ENCODE data around the gene SND1.
"Not testable (repeated sequence)": the region's sequence is repeated elsewhere in the genome, so short reads cannot be mapped to it uniquely, and the experiment has no call there.

SND1 gene

GRCh38 chr7:128108641-128109423 is 456.8 kb downstream of the SND1 start:
- DNase-seq: no peak

GRCh38 chr7:128109424-128109969 is 457.5 kb downstream of the SND1 start:
- DNase-seq: not testable (repeated sequence)

GRCh38 chr7:128110641-128111364 is 458.8 kb downstream of the SND1 start:
- no peak for DNase-seq

DNA sequence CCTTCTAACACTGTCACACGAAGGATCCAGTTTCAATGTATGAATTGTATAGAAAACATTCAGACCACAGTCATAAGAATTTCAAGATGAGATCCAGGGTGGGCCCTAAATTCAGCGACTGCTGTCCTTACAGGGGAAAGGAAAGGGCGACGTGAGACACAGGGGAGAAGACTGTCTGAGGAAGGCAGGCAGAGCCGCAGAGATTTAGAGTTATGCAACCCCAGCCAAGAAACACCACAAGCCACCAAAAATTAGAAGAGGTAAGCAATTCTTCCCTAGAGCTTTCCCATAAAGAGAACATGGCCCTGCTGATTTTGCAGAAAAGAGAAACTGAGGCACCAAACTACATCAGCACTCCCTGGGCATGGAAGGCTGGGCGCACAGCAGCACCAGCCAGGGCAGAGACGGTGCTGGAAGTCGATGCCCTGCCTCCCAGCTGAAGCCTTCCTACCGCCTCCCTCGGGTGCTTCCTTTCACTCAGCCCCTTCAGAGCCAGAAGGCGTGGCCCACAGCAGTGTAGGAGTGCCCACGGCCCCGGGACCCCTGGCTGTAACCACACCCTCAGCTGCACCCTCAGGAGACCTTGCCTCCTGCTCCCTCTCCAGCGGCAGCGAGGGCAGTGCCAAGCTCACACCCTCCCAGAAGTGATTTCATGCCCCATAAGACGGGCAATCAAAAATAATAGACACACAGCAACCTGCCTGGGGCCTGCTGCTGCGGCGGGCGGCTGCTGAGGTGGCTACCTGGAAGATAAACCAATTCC is 460.2 kb downstream of the SND1 start:
- DNase-seq: no peak

- no peak for DNase-seq
These were observed 460.8 kb downstream of the SND1 start for GRCh38 chr7:128112781-128113221.

DNA sequence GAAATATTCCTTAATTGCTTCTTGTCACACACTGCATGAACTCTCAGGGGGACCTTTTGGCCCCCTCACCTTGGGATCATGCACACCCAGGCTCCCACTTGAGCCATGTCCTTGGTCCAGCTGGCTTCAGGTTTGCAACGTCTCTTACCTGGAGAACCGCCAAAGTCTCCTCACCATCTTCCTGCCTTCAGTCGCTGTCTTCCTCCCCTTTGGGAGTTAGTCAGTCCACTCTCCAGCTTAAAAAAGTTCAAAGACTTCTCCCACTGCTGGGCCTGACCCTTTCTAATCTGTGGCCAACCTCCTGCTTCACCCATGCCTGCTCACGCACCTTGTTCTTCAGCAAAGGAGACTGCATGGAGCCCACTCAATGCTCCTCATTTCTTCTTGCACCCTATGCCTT is 461.8 kb downstream of the SND1 start:
- no peak for DNase-seq

DNA sequence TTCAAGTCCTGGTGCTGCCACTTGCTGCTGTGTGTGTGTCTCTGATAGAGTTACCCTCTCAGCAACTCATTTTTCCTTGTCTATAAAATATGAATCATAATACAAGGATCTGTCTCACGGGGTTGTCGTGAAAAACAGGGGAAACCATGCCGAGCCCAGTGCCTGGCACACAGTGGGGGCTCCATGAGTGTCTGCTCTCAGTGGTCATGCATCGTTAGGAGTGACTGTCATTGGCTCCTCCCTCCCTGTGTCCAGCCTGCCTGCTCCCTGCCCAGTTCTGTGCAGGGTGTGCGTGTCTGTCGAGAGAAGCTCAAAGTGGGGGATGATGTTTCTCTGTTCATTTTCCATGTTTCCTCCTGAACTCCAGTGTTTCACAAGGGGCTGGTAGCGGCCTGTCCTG is 462.8 kb downstream of the SND1 start:
- DNase-seq: no peak

DNA sequence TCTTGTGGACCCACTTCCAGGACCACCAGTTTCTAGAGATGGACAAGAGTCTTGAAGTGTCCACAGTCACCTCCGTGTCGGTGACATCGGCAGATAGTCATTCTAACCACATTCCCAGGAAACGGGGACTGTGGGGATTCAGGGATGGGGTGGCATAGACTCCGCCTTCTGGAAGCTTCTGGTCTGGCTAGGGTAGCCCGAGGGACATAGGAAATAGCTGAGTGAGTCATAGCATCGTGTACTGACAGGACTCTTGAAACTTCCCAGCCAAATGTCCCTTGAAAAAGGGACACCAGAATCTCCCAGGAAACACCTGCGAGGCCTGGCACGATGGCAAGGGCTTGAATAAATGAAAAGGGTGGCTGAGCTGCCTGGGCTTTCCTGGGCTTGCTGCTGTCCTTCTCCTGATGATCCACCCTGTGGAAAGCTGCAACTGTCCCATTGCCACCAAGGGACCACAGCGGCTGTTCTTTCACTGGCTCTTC is 463.4 kb downstream of the SND1 start:
- peak in 1 of 2 experiments; percentile 11 for DNase-seq

DNA sequence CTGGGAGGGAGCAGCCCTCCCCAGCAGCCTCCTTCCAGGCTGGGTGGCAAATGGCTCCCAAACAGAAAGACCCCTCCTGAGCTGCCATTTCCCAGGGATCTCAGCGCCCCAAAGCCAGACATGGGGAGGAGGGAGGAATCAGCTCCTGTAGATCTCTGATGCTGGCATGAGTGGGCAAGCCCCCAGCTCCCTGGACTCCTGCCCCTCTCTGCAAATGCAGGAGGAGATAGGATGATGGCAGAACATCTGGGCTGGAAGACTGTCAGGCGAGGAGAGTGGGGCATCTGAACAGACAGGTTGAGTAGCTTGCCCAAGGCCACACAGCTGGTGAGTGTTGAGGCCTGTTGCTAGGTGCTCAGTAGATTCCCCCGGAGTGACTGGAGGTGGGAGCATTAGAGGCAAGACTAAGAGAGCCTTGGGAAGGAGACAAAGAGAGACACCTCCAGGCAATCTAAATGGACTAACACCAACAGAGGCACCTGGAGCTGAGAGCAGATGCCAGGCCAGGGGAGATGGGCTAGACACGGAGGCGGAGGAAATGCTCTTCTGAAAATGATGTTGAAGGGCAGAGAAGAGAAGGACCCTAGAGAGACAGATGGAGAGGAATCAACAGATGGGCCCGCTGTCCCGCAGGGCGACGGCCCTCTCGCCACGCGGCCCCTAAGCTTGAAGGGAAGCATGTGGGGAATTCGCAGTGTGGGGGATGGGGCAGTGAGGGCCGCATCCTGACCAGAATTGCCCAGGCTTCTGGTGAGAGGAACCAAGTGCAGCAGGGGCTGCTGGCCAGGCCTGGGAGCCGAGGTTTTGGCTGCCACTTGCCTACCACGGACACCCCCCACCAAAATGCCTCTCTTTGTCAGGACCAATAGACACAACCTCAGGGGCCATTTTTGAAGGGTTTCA is 464.1 kb downstream of the SND1 start:
- DNase-seq: peak in 1 of 2 experiments; percentile 12

- peak in 1 of 2 experiments; percentile 4 for DNase-seq
These were observed 464.7 kb downstream of the SND1 start for GRCh38 chr7:128116740-128117139.

- no peak for DNase-seq
These were observed 465.7 kb downstream of the SND1 start for GRCh38 chr7:128117691-128118090.

- no peak for DNase-seq
These were observed 467.0 kb downstream of the SND1 start for GRCh38 chr7:128119036-128119435.

DNA sequence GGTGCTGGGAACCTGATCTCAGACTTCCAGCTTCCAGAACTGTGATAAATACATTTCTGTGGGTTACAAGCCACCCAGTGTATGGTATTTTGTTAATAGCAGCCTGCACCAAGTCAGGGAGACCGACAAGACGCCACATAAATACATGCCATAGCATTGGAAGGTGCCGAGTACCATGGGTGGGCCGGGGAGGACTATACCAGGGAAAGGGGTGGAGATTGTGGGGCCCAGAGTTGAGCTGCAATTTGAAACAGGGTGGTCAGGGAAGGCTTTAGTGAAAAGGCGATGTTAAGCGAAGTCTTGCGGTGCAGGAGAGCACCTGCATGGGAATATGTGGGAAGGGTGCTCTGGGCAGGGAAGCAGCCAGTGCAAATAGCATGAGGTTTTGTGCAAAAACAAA is 468.1 kb downstream of the SND1 start:
- no peak for DNase-seq

- DNase-seq: no peak
These were observed 469.0 kb downstream of the SND1 start for GRCh38 chr7:128120976-128121490.

GRCh38 chr7:128121711-128122530 is 469.9 kb downstream of the SND1 start:
- DNase-seq: no peak

DNA sequence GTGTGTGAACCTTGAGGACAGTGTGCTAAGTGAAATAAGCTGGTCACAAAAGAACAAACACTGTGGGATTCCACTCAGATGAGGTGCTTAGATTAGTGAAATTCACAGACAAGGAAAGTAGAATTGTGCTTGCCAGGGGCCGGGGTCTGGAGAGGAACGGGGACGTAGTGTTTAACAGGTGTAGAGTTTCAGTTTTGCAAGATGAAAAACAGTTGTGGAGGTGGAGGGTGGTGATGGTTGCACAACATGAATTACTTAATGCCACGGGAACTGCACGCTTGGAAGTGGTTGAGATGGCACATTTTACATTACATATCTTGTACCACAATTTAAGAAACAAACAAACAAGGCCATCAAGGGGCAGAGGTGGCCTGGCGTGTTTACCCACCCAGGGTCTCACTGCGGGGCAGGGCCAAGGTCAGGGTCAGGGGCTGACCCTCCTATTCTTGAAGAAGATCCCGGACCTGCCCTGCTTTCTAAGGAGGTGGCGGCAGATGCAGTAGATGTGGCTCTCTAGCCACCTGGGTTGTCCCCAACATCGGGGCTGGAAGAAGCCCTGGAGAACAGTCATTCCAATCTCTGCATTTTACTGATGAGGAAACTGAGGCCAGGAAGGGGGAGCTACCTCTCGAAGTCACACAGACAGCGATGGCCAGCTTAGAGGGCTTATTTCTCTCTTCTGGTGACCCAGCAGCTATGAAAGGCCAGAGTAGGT is 470.7 kb downstream of the SND1 start:
- DNase-seq: no peak

- DNase-seq: no peak
These were observed 471.5 kb downstream of the SND1 start for GRCh38 chr7:128123291-128124037.

GRCh38 chr7:128124786-128125185 is 472.8 kb downstream of the SND1 start:
- DNase-seq: no peak

DNA sequence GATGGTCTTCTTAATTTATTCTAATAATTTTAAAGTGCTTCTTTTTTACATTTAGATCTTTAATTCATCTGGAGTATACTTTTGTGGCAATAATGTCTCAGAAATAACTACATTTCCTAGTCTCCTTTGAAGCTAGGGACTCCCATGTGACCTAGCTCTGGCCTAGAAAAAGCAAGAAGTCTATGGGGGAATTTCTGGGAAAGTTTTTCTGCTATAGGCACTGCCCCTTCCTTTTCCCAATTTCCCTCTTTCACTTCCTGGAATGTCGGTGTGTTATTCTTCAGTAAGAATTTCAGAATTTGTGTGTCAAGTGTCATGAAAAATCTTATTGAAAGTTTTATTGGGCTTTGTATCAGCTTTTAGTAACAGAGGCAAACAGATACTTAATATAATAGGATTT is 473.8 kb downstream of the SND1 start:
- no peak for DNase-seq
